Gastroesophageal sphincter (tissue), 4 donors: ENCODE measurements around the gene ZHX3. TPM values are rescaled to one million over a fixed set of nuclear protein-coding genes. Genes with fewer than 3 reads are reported as not detected.

ENCODE experiments used
- ATAC-seq: fragments of 150-250 bp; one replicate; pipeline ENCODE4 v1.9.1; 2016; ENCODE audit warnings: mild to moderate bottlenecking, moderate library complexity
- H3K27ac ChIP-seq, 4 donors: fragments of 200-600 bp; sonication (generic) in 3 of 4; 1 replicate in 3 of 4; 2 replicates in 1 of 4; pipeline ENCODE4 v1.5.1; 2016 to 2019
- H3K27me3 ChIP-seq: fragments of 200-600 bp; sonication (generic); one replicate; pipeline ENCODE4 v1.5.1; 2019
- H3K36me3 ChIP-seq, 2 donors: fragments of 200-600 bp; sonication (generic); one replicate each; pipeline ENCODE4 v1.5.1; 2019; ENCODE audit warnings: control low read depth in 1 of 2
- H3K4me1 ChIP-seq, 3 donors: fragments of 200-600 bp; sonication (generic); 1 replicate in 2 of 3; 2 replicates in 1 of 3; pipeline ENCODE4 v1.5.1; 2016 to 2019; ENCODE audit warnings: control low read depth in 2 of 3
- H3K4me3 ChIP-seq, 2 donors: fragments of 200-600 bp; sonication (generic); one replicate each; pipeline ENCODE4 v1.5.1; 2019; ENCODE audit warnings: mild to moderate bottlenecking in 1 of 2, moderate library complexity in 1 of 2
- H3K9me3 ChIP-seq, 3 donors: fragments of 200-600 bp; sonication (generic); one replicate each; pipeline ENCODE4 v1.5.1; 2017 to 2019; ENCODE audit warnings: control low read depth in 2 of 3
- EP300 ChIP-seq: sonication (generic); formaldehyde crosslinking; IDR thresholded peaks from one replicate; pipeline ENCODE4 v1.6.1; 2017; ENCODE audit warnings: antibody characterized with exemption, mild to moderate bottlenecking
- POLR2A ChIP-seq, 2 donors: fragments of 450-650 bp; IDR thresholded peaks; one replicate each; pipeline ENCODE4 v1.6.1; 2017; ENCODE audit warnings: antibody characterized with exemption in 2 of 2, mild to moderate bottlenecking in 2 of 2, moderate library complexity in 1 of 2
- POLR2AphosphoS5 ChIP-seq: sonication (generic); formaldehyde crosslinking; IDR thresholded peaks from one replicate; pipeline ENCODE4 v1.6.1; 2017; ENCODE audit warnings: antibody characterized with exemption
- WGBS, 2 donors: methylation state at CpG; one replicate each; pipeline ENCODE4 v1.1.5; 2018; ENCODE audit warnings: low coverage in 1 of 2; 5-methylcytosine and 5-hydroxymethylcytosine counted together
- total RNA-seq, 4 donors: library from RNA; depleted of rRNA; stranded (reverse); fragments of >200 nt; gene quantifications; one replicate each; pipeline ENCODE4 v1.1.0, GENCODE V29; 2016
- TF ChIP-seq, protein P1 (sequence below), 4 experiments: fragments of 200-600 bp in 2 of 4; fragments of 450-650 bp in 2 of 4; sonication (generic) in 1 of 4; IDR thresholded peaks; one replicate each; pipeline ENCODE4 v1.5.1; 2017 to 2019; ENCODE audit warnings: antibody characterized with exemption in 4 of 4, mild to moderate bottlenecking in 2 of 4, moderate library complexity in 2 of 4

Gene ZHX3
- total RNA-seq, 4 donors from 2014 or later = 121 to 183 (median 155) TPM

DNA sequence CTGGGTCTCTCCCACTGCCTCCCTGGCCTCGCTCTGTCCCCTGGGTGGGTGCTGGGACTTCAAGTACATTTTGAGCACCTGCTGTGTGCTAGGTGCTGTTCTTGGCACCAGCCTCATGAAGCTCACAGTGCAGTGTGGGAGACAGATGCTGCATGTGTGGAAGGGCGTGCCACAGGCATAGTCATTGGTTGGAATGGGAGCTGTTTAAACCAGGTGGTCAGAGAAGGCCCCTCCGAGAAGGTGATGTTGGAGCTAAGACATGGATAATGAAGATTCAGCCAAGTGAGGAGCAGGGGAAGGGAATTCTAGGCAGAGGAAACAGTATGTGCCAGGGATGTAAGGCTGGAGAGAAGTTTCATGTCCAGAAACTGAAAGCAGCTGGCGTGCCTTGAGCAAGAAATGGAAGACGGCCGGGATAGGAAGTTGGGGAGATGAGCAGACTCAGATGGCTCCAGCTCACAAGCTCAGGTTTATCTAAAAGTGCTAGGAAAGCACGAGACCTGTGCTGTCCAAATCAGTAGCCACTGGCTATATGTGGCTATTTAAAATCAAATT lies 33.0 kb upstream of the ZHX3 start:
- ATAC-seq = no peak
- Histone ChIP-seq H3K4me3 (no peak overlapping the region), H3K36me3 (peaks cover 0 to 66% of the 10 kb centered on the region in 2 donors), H3K9me3 (no peaks in the 10 kb centered on the region), H3K4me1 (no peaks in the 10 kb centered on the region), H3K27ac (no peak overlapping the region), H3K27me3 (no peaks in the 10 kb centered on the region)
- TF ChIP-seq POLR2AphosphoS5 (no peak), EP300 (no peak), POLR2A (IDR thresholded peaks at IDR 0.05) (no peak)
- TF ChIP-seq, protein P1, sequence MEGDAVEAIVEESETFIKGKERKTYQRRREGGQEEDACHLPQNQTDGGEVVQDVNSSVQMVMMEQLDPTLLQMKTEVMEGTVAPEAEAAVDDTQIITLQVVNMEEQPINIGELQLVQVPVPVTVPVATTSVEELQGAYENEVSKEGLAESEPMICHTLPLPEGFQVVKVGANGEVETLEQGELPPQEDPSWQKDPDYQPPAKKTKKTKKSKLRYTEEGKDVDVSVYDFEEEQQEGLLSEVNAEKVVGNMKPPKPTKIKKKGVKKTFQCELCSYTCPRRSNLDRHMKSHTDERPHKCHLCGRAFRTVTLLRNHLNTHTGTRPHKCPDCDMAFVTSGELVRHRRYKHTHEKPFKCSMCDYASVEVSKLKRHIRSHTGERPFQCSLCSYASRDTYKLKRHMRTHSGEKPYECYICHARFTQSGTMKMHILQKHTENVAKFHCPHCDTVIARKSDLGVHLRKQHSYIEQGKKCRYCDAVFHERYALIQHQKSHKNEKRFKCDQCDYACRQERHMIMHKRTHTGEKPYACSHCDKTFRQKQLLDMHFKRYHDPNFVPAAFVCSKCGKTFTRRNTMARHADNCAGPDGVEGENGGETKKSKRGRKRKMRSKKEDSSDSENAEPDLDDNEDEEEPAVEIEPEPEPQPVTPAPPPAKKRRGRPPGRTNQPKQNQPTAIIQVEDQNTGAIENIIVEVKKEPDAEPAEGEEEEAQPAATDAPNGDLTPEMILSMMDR (IDR thresholded peaks at IDR 0.05) = no peak
- WGBS, 2 donors = 66 to 100% methylated on average over 1 to 4 of the region's 7 CpGs

DNA sequence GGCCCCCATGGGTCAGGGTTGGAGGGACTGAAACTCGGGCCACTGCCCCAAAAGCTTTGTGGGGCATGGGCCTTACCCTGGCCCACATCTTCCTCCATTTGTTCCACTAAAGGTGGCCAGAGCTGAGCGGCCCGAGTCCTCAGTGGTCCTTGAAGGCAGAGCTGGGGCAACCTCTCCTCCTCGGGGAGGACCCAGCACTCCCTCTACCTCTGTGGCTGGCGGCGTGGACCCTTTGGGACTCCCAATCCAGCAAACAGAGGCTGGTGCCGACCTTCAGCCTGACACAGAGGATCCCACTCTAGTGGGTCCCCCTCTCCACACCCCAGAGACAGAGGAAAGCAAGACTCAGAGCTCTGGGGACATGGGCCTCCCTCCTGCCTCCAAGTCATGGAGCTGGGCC lies 32.4 kb upstream of the ZHX3 start:
- no peak overlapping the region for H3K27ac ChIP-seq
- H3K4me1 ChIP-seq = no peaks in the 10 kb centered on the region
- no peaks in the 10 kb centered on the region for H3K9me3 ChIP-seq
- H3K27me3 ChIP-seq = no peaks in the 10 kb centered on the region
- no peak overlapping the region for H3K4me3 ChIP-seq
- peaks cover 0 to 65% of the 10 kb centered on the region in 2 donors for H3K36me3 ChIP-seq
- TF ChIP-seq EP300 = no peak
- TF ChIP-seq POLR2A (IDR thresholded peaks at IDR 0.05) = no peak
- TF ChIP-seq POLR2AphosphoS5 = no peak
- TF ChIP-seq, protein P1 (IDR thresholded peaks at IDR 0.05) = no peak
- no peak for ATAC-seq
- WGBS, 2 donors = no CpG with 5 or more reads among the region's 7 CpGs

DNA sequence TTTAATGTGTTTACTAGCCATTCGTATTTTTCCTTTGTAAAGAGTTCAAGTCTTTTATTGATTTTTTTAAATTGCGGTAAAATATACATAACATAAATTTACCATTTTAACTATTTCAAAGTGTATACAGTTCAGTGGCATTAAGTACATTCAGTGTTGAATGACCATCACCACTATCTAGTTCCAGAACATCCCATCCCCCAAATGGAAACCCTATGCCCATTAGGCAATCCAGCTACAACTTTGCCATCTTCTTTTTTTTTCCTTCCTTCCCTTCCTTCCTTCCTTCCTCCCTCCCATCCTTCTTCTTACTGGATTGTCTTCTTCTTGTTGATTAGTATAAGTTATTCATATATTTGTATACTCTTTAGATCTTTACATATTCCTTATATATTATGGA lies 31.7 kb upstream of the ZHX3 start:
- H3K9me3 ChIP-seq = no peaks in the 10 kb centered on the region
- no peak overlapping the region for H3K4me3 ChIP-seq
- no peak for TF ChIP-seq EP300
- TF ChIP-seq POLR2AphosphoS5 = no peak
- TF ChIP-seq, protein P1 (IDR thresholded peaks at IDR 0.05) = no peak
- no peak for TF ChIP-seq POLR2A (IDR thresholded peaks at IDR 0.05)
- H3K36me3 ChIP-seq = peaks cover 0 to 65% of the 10 kb centered on the region in 2 donors
- no peak for ATAC-seq
- H3K4me1 ChIP-seq = no peaks in the 10 kb centered on the region
- no peaks in the 10 kb centered on the region for H3K27me3 ChIP-seq
- WGBS, 2 donors = 75 to 94% methylated on average over 2 of the region's 2 CpGs
- no peak overlapping the region for H3K27ac ChIP-seq

DNA sequence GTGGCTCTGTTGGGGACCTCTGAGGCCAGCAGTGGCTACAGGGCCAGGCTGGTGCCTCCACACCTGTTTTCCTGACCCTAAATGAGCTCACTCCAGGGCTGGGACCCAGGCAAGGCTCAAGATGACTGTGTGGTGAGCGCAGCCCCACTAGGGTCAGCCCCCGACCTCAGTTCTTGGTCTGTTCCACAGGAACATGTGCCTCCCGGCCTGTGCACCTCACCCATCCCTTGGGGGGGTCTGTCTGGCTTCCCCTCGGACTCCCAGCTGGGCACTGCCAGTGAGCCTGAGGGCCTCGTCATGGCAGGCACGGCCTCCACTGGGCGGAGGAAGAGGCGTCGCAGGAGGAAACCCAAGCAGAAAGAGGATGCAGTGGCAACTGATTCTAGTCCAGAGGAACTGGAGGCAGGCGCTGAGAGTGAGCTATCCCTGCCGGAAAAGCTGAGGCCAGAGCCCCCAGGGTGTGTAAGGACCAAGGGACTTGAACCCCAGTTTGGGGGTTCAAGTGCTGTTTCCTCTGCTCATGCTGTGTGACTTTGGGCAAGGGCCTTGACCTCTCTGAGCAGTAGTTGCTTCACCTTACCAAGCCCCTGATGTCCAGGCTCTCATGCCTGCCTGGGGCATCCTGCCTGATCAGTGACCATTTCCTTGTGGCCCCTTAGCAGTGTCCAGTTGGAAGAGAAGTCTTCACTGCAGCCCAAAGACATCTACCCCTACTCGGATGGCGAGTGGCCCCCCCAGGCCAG lies 31.1 kb upstream of the ZHX3 start:
- peaks cover 0 to 59% of the 10 kb centered on the region in 2 donors for H3K36me3 ChIP-seq
- WGBS, 2 donors = 73 to 90% methylated on average over 2 of the region's 13 CpGs
- no peak for ATAC-seq

More for the DNA sequence above, 31.1 kb upstream of the ZHX3 start:
- Histone ChIP-seq H3K4me1 (no peaks in the 10 kb centered on the region), H3K9me3 (no peaks in the 10 kb centered on the region), H3K4me3 (no peak overlapping the region), H3K27me3 (no peaks in the 10 kb centered on the region), H3K27ac (no peak overlapping the region)
- TF ChIP-seq EP300 = no peak
- TF ChIP-seq, protein P1 (IDR thresholded peaks at IDR 0.05) = no peak
- TF ChIP-seq POLR2AphosphoS5 = no peak
- TF ChIP-seq POLR2A (IDR thresholded peaks at IDR 0.05) = no peak
